CD4-positive, alpha-beta T cell treated with Interleukin-4 for 1 hour (primary cell): ENCODE measurements around the gene TBC1D22B.
A peak's percentile ranks its signal among the peaks of the same experiment; 100 is the strongest.

Experiments
- DNase-seq, 2 donors: peaks; one replicate each; pipeline ENCODE4 v3.0.0-alpha.2; 2020 to 2022

TBC1D22B gene, protein sequence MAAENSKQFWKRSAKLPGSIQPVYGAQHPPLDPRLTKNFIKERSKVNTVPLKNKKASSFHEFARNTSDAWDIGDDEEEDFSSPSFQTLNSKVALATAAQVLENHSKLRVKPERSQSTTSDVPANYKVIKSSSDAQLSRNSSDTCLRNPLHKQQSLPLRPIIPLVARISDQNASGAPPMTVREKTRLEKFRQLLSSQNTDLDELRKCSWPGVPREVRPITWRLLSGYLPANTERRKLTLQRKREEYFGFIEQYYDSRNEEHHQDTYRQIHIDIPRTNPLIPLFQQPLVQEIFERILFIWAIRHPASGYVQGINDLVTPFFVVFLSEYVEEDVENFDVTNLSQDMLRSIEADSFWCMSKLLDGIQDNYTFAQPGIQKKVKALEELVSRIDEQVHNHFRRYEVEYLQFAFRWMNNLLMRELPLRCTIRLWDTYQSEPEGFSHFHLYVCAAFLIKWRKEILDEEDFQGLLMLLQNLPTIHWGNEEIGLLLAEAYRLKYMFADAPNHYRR

DNA sequence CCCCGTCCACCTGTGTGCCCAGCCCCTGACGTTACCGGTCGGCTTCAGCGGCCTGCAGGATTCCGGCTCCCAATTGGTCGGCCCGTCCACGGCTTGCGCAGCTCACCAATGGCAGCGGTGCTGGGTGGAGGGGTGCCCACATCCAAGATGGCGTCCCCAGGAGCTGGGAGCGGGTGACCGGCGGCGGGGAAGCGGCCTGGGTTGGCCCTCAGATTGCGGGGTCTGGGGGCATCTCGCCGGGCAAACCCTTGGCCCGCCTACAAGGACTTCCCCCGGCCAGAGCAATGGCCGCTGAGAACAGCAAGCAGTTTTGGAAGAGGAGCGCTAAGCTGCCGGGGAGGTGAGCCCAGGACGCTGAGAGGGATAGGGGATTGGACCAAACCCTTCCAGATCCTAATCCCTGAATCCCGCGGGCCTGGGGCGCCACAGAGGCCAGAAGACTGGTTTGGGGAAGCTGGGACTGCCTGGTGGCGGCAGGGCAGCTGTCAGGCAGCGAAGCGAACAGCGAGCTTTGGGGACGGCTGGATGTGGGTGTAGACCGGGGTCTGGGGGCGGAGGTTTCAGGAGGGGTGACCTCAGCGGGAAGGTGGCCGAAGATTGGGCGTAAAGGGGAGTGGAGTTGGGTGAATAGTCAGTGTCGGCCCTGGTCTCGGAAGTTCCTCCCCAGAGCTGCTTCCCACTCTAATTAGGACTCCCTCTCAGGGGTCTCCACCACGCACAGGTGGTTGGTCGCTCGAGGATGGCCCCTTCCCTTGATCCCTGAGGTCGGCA is at the start of gene TBC1D22B, which contains the start of gene TMEM217:
Gene TBC1D22B (plus strand): TSS at position 139 of the 771 bp plus-strand sequence. CDS start 146 bp downstream, at position 285.
Gene TMEM217 (minus strand): TSS at position 511 of the 771 bp plus-strand sequence. CDS start 39,114 bp downstream, outside the sequence.
- peak; percentile 95 to 96 for DNase-seq

DNA sequence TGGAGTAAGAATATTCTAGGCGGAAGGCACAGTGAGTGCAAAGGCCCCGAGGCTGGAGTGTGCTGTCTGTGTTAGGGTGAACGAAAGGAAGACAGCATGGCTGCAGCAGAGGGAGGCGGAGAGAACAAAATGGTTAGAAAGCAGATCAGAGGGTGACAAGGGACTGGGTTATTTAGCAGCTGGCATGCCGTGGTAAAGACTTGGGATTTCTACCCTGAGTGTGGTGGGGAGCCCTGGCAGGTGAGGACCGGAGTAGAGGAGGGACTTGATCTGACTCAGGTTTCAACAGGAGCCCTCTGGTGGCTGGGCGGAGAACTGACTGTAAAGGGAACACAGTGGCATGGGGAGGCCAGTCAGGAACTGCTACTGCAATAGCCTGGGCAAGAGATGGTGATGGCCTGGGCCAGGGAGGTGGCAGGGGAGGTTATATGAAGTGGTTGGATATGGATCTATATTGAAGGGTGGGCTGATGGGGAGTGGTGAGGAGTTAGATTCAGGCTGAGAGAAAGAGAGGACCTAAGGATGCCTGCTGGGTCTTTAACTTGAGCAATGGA is 49.6 kb upstream of the TBC1D22B start:
- peak; percentile 91 to 92 for DNase-seq

DNA sequence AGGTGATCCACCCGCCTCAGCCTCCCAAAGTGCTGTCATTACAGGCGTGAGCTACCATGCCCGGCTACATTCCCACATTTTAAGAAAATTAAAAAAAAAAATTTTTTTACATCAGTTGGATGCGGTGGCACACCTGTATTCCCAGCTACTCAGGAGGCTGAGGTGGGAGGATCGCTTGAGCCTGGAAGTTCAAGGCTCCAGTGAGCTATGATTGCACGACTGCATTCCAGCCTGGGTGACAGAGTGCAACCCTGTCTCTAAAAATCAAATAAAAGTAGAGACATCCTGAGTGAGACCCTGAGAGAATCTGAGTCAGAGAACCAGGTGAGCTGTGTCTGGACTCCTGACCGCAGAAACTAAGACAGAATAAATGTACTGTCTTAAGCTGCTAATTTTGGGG is 48.8 kb upstream of the TBC1D22B start:
- DNase-seq: no peak

DNA sequence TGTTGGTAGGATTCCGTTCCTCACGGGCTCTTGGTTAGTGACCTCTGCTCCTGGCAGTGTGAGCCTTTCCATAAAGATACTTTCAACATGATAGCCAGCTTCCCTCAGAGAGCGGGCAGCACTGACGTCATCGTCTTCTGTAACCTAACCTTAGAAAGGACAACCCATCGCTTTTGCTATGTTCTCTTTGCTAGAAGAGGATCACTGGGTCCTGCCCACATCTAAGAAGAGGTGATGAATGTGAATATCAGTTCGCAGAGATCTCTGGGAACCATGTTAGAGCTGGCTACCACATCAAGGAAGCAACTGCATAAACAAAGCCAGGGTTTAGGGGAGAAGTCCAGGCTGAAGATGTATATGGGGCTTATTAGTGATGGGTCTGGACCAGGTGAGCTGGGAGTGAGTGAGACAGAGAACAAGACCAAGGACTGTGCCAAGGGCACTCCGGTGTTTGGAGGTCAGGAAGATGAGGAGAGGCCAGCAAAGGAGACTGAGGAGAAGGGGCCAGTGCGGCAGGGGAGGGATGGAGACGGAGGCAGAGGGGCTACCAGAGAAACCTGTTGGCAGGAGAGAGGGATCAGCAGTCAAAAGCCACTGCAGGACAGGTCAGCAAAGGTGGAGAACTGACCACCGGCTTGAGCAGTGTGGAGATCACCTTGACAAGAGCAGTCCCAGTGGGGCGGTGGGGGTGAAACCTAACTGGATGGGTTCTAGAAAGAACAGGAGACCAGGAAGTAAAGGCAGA is 47.9 kb upstream of the TBC1D22B start:
- DNase-seq: peak; percentile 61 to 80

DNA sequence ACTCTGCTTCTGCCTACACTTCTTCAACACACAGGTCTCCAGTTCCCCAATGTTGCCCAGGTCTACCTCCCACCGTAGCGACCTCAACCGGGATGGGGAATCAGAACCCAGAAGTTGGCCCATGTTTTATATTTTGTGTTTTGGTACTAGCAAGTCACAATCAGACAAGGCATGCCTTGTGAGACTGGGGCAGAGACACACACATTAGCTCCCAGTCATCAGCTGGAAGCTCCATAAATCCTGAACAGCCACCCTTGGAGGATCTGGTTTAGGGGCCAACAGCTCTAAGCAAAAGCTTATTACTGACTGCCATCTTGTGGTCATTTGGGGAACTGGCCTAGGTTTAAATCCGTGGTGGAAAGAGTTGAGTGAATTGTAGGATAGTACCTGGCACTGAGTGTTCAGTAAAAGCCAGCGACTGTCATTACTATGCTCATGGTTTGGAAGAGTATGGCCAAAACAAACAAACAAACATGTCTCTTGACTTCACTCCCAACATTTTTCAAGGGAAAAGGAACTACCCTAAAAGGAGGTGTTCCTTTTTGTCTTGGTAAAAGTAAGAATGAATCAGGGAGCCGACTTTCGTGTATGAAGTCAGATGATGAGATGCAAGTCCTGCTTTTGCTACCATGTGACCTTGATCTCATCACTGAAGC is 47.1 kb upstream of the TBC1D22B start:
- peak; percentile 81 to 87 for DNase-seq

DNA sequence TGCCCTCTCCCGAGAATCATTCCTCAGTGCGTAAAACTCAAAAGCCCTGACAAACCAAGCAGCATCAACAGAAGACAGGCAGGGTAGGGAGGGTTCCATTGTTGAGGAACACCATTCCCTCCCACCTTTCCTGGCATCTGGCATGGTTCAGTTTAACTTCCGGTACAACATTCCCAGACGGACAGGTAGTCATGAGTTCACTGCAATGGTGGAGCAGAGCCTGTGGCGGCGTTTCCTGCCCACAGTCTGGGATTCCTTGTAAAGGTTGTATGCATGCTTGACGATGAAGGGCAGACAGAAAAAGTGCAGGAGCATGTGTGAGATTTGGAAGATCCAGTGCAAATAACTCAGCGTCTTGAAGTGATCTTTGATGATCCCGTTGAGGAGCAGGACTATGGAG is 45.3 kb upstream of the TBC1D22B start:
- DNase-seq: no peak

DNA sequence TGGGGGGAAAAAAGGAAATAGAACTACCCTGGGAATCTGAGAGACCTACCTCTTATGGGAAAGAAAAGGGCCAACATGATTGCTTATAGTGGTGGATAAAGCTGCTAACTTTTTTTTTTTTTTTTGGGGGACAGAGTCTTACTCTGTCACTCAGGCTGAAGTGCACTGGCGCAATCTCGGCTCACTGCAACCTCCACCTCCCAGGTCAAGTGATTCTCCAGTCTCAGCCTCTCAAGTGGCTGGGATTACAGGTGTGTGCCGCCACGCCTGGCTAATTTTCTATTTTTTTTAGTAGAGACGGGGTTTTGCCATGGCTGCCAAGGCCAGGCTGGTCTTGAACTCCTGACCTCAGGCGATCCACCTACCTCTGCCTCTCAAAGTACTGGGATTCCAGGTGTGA is 39.5 kb upstream of the TBC1D22B start:
- no peak for DNase-seq

DNA sequence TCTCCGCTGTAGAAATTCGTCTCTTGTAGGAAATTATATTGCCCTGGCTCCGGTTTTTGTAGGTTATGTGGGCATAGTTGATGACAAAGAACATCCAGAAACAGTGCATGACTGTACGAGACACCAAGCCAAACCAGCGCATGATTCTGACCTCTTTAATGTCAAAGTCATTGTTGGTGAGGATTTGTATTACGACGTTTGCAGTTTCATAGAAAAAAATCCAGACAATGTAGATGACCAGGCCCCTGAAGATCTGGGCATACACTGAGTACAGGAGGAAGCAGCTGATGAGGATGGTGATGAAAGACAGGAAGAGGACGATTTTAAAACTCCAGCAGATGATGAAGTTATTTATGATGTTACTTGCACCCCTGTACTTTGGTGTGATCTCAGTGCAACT is 39.1 kb upstream of the TBC1D22B start:
- no peak for DNase-seq

DNA sequence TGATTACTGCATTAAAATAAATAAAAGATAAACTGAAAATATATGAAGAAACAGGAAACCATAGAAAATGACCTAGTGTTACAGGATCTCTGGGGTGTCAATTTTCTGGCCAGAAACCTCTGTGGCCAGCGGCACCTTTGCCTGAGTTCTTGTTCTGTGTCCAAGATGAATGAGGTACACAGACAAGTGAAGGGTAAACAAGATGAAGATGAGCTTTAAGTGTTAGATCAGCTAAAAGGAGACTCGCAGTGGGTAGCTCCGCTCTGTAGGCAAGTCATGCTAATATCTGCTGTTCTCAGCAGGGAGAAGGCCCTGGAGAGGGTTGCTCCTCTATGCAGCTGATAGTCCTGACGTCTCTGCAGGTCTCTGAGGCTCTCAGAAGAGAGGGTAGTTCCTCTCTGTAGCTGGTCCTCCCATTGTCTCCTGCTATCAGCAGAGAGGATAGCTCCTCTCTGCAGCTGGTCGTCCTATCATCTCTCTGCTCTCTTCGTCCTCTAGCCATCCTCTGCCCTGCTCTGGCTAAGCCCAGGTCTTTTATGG is 35.9 kb upstream of the TBC1D22B start:
- no peak for DNase-seq

DNA sequence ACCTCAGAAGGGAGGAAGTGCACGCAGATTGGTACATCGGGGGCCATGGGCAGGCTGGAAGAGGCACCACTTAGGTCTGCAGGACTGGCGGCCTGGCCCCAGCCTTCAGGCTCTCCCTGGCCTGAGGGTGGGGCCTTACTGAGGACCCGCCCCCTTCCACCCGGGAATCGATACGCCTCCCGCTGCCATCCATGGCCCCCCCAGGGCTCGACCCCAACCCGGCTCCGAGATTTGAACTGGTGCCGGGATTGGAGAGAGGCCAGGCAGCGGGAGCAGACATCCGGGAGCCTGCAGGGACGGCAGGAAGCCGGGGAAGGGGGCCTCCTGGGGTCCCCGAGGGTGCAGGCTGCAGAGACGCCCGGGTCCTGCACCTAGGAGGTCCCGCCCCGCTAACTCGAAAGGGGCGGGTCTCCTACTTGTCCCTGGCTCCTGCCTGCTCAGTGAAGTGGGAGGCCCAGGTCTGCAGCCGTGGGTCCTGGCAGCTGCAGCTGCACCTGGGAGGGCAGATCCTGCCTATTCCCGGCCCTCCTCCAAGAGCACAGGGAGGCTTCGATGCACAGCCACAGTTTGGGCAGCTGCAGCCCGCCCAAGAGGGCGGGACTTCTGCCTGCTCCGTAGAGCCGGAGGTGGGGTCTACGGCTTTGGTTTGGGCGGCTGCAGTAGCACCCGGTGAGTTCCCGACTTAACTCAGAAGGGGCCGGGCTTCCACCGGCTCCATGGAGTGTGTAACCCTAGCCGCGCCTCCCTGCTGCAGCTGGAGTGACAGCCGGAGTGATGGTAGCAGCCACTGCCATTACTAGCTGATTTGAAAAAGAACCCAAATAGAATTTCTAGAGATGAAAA is 35.2 kb upstream of the TBC1D22B start:
- DNase-seq: peak; percentile 63 to 70

DNA sequence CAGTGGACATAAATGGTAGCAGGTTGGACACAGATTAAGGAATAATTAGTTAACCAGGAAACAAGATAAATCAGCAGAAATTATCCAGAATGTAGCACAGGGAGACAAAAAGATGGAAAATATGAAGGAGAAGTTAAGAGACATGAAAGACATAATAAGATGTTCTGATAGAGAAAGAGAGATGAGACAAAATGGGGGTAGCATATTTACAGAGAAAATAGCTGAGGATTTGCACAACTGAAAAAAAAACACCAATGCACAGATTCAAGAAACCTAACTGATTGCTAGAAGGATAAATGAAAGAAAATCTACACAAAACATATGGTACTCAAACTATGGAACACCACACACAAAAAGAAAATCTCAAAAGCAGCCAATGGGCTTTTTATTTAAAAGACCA is 34.6 kb upstream of the TBC1D22B start:
- DNase-seq: no peak

DNA sequence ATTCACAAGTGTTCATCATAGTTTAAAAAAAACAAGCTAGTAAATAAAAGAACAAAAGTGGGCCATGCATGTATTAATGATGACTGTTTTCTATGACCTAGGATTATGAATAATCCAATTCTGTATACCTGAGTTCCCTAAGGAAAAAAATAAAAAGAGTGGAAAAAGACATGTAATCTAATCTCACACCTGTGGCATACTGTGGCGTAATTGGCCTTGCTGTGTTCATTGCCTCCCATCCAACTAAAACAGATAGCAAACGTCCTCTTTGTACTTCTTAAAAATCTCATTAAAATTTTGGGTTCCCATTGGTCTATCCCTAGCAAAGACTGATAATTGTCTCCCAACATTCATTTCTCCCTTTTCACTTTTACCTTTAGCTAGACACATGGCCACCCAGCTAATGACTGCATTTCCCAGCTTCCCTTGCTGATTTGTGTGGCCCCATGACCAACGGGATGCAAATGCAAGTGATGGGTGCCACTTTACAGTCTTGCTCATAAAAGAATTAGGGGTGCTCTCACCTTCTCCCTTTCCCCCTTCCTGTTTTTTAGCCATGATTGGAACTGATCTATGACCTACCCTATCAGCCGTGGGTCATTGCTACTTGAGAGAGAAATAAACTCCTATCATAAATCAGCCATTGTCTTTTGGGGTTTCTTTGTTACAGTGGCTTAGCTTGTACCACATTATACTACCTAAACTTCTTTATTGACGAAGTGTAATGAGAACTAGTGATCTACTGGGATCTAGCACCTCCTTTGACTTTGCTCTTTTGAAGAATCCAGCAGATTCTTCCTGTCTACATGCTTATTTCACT is 32.0 kb upstream of the TBC1D22B start:
- DNase-seq: no peak

DNA sequence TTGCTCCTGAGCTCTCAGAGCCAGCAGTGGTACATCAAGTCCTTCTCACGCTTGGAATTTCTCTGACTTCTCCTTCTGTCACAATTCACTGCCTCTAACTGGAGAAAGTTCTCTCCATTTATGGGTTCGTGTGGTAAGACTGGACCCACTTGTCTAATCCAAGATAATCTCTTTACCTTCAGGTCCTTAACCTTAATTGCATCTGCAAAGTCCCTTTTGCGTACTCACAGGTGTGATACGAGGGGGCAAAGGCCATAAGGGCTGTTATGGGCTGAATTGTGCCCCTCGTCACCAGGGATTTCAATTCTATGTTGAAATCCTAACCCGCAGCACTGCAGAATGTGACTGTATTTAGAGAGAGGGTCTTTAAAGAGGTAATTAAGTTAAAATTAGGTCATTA is 27.5 kb upstream of the TBC1D22B start:
- DNase-seq: no peak

DNA sequence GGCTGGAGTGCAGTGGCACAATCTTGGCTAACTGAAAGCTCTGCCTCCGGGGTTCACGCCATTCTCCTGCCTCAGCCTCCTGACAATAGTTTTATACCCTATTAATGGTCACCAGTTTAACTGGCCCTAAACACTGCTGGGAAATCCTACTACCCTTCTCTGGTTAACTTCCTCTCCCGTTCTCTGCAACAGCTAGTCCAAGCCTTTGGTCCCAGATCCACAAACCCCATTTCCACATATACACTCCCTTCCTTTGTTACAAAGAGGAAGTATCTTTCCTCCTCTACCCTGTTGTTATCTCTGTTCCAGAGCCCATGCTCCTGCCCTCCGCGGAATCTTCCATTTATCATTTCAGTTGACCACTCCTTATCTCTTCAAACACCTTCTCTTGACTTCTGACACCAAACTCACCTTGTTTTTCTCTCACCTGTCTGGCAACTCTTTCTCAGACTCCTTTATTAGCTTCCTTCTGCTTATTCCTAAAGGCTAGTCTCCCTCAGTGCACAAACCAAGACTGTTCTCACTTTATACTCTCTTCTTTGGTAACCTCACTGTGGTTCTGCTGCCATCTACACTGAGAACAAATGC is 25.0 kb upstream of the TBC1D22B start:
- no peak for DNase-seq

DNA sequence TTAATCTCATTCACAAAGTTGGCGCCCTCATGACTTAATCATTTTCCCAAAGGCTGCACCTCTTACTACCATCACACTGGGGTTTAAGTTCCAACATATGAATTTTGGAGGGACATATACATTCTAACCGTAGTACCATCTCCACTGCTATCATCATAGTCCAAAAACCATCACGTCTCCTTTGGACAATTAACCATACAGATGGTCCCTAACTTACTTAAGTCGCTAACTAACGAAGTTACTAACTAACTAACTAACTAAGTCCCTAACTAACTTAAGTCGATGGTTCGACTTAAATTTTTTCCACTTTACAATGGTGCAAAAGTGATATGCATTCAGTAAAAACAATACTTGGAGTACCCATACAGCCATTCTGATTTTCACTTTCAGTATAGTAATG is 24.0 kb upstream of the TBC1D22B start:
- DNase-seq: no peak

DNA sequence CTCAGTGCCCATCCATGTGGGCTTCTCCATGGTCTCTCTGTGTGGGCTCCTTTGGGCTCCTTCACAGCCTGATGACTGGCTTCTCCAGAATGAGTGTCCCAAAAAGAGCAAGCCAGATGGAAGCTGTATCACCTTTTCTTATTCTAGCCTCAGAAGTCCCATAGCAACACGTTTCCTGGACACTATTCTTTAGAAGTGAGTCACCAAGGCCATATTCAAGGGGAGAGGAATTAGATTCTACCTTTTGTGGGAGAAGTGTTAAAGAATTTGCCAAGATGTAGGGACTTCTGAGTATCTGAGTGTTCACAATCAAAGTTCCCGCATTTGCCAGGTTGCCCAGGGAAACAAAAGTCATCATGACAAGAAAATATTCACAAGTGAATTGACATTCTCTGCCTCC is 20.7 kb upstream of the TBC1D22B start:
- DNase-seq: no peak

DNA sequence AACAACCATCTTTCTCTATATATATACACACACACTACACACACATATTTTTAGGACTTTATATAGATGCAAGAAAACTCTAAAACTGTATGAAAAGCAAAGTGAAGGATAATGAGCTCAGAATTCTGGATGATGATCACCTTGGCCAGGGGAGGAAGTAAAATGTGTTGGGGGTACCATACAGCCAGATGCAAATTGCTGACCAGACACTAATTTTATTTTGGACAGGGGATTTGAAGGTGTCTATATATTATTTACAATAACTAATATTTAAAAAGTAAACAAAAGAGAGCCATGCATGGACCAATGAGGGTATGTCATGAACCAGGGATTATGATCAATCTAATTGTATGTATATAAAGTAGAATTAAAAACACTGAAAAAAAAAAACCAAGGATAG is 19.8 kb upstream of the TBC1D22B start:
- no peak for DNase-seq

DNA sequence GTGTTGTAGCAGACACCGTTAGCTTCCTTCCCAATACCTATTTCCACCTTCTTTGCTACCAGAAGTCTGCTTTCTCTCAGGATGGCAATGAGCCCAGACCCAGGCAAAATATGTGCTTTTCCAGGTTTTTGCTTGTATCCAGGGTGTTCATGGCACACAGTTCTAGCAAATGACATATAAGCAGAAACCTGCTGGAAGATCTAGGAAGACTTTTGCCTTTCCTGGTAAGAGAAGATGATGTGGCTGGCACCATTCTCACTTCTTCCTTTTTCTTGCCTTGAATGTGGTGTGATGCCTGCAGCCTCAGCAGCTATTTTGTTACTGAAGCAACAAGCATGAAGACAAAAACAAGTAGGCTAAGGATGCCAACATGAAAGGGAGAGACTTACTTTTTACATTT is 19.2 kb upstream of the TBC1D22B start:
- no peak for DNase-seq

DNA sequence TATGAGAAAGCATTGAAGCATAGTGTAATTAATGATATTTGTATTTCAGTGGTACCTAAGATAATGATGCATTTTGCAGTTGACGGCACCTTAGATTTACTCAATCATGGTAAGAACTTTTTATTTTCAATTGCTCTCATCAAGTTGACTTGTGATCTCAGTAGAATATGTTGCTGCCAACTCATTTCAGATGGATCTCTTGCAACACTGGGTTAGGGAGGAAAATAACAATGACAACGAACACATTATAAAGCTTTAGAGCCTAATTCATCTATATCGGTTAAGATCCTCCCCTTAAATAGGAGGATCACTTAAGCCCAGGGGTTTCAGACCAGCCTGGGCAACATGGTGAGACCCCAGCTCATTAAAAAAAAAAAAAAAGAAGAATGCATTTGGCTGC is 18.0 kb upstream of the TBC1D22B start:
- no peak for DNase-seq
